Transverse colon (tissue), 4 donors: ENCODE data around the gene STK17B.

Experiments used
- POLR2A ChIP-seq: fragments of 450-650 bp; IDR thresholded peaks from one replicate; pipeline ENCODE4 v1.6.1; 2016; ENCODE audit warnings: antibody characterized with exemption, mild to moderate bottlenecking, moderate library complexity
- POLR2AphosphoS5 ChIP-seq, 3 donors: sonication (generic); formaldehyde crosslinking; IDR thresholded peaks; one replicate each; pipeline ENCODE4 v1.6.1; 2016; ENCODE audit warnings: antibody characterized with exemption in 3 of 3
- TF ChIP-seq, protein P1 (sequence below), 5 experiments: fragments of 200-600 bp in 3 of 5; fragments of 450-650 bp in 2 of 5; sonication (generic) in 3 of 5; IDR thresholded peaks; 1 replicate in 2 of 5; 2 replicates in 3 of 5; pipeline ENCODE4 v1.5.1; 2016 to 2017; ENCODE audit warnings: antibody characterized with exemption in 5 of 5, inconsistent platforms in 3 of 5, mild to moderate bottlenecking in 2 of 5, moderate library complexity in 1 of 5

DNA sequence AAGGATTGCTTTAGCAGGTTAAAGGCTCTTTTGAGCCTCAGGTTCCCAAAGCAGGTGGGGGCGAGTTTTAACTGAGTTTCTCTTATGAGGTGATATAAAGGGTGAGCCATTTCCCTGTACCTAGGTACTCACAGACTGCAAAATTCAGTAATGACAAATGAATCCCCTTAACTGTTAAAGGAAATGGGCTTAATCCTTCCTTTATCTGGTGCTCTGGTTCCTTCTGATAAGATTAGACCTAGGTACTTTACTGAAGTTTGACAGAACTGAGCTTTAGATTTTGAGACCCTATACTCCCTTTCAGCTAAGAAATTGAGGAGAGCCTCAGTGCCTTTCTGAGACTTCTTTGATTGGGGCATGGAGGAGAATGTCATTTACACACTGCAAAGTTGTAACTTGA is 42.6 kb downstream of the STK17B start:
- TF ChIP-seq, protein P1, sequence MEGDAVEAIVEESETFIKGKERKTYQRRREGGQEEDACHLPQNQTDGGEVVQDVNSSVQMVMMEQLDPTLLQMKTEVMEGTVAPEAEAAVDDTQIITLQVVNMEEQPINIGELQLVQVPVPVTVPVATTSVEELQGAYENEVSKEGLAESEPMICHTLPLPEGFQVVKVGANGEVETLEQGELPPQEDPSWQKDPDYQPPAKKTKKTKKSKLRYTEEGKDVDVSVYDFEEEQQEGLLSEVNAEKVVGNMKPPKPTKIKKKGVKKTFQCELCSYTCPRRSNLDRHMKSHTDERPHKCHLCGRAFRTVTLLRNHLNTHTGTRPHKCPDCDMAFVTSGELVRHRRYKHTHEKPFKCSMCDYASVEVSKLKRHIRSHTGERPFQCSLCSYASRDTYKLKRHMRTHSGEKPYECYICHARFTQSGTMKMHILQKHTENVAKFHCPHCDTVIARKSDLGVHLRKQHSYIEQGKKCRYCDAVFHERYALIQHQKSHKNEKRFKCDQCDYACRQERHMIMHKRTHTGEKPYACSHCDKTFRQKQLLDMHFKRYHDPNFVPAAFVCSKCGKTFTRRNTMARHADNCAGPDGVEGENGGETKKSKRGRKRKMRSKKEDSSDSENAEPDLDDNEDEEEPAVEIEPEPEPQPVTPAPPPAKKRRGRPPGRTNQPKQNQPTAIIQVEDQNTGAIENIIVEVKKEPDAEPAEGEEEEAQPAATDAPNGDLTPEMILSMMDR (IDR thresholded peaks at IDR 0.05) = no peak
- no peak for TF ChIP-seq POLR2AphosphoS5 (IDR thresholded peaks at IDR 0.05)
- no peak for TF ChIP-seq POLR2A
